NCI-H748 (cell line): ENCODE data around the gene LSR.

Experiments
- DNase-seq: peaks from one replicate; lab custom pipeline; 2025; ENCODE audit not compliant: unreplicated experiment; lab: John Stamatoyannopoulos, UW

Gene LSR

DNA sequence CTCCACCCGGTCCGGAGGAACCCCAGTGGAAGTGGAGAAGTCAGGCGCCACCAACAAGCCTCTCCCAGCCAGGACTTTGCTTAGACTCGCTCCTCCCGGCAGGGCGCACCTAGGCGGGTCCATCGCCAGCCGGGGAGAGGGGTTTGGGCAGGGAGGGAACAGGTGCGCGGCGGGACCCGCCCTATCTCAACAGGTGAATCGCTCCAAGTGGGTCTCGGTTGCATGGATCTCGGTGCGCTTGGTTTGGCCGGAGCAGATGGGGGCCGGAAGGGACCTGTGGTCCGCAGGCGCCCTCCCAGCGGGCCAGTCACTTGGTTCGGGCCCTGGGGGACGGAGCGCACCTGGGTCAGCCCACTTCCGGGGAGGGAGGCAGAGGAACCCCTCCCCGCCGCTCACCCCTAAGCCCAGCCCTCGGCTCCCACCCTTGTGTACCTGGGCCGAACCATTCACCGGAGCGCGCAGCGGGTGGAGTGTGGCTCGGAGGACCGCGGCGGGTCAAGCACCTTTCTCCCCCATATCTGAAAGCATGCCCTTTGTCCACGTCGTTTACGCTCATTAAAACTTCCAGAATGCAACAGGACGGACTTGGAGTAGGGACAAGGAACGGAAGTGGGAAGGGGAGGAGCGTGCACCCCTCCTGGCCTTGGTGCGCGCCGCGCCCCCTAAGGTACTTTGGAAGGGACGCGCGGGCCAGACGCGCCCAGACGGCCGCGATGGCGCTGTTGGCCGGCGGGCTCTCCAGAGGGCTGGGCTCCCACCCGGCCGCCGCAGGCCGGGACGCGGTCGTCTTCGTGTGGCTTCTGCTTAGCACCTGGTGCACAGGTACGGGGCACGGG is at the start of gene LSR:
Gene LSR (plus strand): TSS at position 693 of the 836 bp plus-strand sequence. CDS start 21 bp downstream, at position 714.
- DNase-seq, result peak; percentile 99

DNA sequence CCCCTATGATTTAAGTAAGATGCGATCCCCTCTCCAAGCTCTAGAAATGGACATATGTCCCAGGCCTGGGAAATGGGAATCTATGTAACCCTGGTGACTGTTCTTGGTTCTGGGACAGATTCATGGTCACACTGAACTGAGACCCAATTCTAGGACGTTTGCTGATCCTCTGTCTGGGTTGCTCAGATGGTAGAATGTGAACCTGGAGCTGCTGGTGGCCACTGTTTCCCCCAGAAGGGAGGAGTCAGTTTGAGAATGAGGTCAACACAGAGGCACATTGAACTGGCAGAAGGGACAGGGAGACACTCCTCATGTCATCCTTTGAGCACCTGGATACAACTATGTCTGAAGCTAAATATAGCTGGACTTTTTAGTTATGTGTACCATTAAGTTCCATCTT is 49.3 kb upstream of the LSR start:
- DNase-seq, result no peak

GRCh38 chr19:35202722-35203688 is 45.8 kb upstream of the LSR start:
- DNase-seq, result no peak

DNA sequence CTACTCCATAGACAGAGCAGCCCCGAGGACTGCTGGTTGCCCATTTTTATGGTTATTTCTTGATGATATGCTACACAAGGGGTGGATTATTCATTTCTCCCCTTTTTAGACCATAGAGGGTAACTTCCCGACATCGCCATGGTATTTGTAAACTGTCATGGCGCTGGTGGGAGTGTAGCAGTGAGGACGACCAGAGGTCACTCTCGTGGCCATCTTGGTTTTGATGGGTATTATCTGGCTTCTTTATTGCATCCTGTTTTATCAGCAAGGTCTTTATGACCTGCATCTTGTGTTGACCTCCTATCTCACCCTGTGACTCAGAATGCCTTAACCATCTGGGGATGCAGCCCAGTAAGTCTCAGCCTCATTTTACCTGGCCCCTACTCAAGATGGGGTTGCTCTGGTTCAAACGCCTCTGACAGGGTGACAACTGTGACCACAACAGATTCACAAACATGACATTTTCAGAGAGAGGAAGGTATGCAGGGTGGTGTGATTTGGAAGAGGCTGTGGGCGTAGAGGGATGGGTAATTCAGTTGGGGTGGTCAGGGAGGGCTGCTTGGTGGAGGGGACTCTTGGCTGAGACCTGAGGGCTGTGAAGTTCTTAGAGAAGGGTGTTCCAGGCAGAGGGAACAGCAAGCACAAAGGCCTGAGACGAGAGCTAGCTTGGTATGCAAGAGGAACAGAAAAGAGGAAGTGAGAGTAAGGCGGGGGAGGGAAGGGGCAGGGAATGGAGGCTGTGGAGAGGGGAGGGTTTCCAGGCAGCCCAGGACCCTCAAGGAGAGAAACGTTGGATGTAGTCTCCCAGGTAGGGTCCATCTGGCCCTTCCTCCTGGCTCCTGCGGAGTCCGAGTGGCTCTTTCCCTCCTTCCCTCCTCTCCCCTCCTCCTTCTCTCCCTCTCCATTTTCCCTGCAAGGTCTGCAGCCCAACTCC is 43.7 kb upstream of the LSR start:
- no peak for DNase-seq

DNA sequence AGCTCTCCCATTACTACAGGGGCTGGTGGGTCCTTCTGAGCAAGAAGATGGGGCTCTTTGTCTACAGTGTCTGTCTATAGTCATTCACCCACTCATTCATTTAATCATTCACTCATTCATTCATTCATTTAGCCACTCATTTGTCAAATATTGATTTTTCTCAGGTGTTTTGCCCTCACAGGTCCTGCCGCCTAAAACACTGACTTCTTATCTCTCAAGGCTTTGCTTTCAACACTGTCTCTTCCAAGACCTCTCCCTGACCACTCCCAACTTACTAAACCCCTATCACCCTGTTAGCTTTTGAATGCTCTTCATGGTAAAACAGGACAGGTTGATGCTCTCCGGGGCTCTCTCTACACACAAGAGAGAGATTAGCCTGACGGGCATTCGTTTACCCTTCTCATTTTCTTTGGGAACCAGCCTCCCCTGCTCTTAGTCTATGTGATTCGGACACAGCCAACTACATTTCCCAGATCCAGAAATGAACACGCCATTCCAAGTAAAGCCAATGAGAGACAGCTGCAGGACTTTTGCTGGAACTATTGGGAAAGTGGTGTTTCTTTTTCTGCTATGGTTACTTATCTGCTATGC is 43.0 kb upstream of the LSR start:
- no peak for DNase-seq

DNA sequence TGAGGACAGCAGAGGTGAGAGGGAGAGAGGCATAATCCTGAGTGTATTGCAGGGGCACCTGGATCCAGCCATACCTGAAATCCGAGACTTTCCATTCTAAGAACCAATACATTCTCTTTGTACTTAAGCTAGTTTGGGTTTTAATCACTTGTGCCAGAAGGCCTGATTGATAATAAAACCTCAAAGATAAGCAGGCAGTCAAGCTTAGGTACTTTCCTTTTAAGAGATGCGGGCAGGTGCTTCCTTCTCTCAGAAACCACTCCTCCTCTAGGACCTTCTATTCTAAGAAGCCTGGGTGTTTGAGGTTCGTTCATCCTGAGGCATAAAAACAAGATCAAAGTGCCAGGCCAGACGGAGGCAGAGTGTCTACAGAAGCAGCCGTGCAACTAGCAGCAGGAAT is 42.4 kb upstream of the LSR start:
- no peak for DNase-seq

DNA sequence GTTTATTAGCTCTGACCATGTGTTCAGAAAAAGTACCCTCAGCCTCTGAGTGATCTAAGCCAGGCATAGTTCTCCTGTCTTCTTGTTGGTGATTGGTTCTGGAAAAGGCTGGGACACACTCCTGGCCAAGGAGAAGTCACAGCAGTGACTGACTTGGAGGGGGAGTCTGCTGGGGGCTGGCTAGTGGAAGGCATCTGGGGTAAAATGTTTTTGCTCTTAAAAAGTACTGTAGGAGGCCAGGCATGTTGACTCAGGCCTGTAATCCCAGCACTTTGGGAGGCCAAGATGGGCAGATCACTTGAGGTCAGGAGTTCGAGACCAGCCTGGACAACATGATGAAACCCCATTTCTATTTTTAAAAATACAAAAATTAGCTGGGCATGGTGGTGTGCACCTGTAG is 41.9 kb upstream of the LSR start:
- no peak for DNase-seq

- no peak for DNase-seq
These were observed 41.4 kb upstream of the LSR start for GRCh38 chr19:35207391-35207871.

- no peak for DNase-seq
These were observed 40.7 kb upstream of the LSR start for GRCh38 chr19:35208121-35208520.

DNA sequence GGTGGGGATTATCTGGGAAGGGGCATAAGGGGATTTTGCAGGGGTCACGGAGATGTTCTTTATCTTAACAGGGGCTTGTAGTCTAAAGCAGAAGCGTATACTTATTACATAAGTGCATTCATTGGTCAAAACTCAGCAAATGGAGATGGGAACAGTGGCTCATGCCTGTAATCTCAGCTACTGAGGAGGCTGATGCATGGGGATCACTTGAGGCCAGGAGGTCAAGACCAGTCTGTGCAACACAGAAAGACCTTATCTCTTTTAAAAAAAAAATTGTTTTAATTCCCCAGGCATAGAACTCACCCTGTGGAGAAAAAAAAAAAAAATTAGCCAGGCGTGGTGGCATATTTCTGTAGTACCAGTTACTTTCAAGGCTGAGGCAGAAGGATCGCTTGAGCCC is 39.2 kb upstream of the LSR start:
- no peak for DNase-seq

GRCh38 chr19:35211545-35212230 is 37.1 kb upstream of the LSR start:
- no peak for DNase-seq

DNA sequence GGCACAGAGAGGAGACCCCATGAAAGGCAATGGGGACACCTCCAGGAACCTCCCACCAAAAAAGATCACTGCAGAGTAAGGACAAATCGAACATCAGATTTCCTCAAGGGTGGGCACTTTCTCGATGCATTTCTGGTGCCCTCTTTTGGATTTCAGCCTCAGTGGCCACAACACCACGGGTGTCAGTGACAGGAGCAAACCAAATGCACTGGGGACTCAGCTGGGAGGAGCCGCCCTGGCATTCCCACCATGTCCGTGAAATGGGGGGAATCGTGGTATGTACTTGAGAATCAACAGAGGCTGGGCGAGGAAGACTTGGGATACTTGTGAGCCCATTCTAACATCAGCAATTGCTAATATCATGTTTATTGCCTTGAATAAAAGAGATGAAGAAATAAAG is 36.6 kb upstream of the LSR start:
- no peak for DNase-seq

GRCh38 chr19:35213663-35214632 is 34.9 kb upstream of the LSR start:
- DNase-seq, result peak; percentile 93

DNA sequence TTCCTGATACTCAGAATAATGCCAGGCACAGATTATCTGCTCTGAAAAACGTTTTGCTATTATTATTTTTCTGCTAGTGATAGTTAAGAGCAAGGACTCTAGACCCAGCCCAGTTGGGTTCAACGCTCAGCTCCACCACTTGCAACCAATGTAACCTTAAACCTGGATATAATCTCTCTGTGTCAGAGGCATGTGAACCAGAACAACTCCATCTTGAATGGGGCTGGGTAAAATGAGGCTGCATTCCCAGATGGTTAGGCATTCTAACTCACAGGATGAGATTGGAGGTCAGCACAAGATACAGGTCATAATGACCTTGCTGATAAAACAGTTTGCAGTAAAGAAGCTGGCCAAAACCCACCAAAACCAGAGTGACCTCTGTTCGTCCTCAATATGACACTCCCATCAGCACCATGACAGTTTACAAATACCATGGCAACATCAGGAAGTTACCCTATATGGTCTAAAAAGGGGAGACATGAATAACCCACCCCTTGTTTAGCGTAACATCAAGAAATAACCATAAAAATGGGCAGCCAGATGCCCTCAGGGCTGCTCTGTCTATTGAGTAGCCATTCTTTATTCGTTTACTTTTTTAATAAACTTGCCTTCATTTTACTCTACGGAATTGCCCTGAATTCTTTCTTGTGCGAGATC is 33.9 kb upstream of the LSR start:
- no peak for DNase-seq

GRCh38 chr19:35216016-35216832 is 32.6 kb upstream of the LSR start:
- DNase-seq, result no peak

DNA sequence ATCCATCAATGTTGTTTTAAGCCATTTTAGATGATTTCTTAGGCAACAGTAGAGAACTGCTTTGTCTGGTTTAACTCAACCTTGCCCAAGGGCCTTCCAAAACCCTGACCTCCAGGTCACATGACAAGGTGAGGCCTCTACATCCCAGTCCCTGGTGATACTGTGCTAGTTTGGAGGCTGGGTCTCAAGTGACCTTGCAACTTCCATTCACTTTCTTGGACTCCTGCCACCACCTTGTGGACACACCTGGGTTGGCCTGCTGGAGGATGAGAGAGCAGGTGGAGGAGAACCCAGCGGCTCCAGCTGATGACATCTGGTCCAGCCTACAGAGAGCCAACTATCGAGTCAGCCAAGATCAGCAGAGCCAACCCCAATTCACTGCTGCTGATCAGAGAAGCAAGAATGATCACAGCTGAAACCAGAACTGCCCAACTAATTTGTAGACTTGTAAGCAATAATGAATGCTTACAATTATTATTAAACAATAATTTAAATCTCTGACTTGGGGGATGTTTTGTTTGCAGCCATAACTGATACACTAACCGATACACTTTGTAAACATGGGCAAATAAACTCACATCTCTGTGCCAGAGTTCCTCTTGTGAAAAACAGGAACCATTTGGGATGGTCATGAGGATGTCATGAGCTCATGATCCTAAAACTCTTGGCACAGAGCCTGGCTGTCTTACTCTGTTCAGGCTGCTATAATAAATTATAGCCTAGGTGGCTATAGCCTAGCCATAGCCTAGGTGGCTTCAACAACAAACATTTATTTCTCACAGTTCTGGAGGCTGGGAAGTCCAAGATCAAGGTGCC is 31.8 kb upstream of the LSR start:
- DNase-seq, result peak; percentile 28
